ENCODE results near the gene NELFCD. TPM values are rescaled to one million over a fixed set of nuclear protein-coding genes. Genes with fewer than 3 reads are reported as not detected.
"Not testable (repeated sequence)": the region's sequence is repeated elsewhere in the genome, so short reads cannot be mapped to it uniquely, and the experiment has no call there.

The NELFCD gene
- polyA plus RNA-seq, 3 donors: 122 to 139 (median 135) TPM

- no peak for DNase-seq (ENCODE audit: low read depth in 3 of 3, low spot score in 2 of 3)
Measured at GRCh38 chr20:59020938-59021551, 40.0 kb downstream of the NELFCD start.

- no peak for DNase-seq (ENCODE audit: low read depth in 3 of 3, low spot score in 2 of 3)
Measured at GRCh38 chr20:59022754-59023153, 41.7 kb downstream of the NELFCD start.

GRCh38 chr20:59023616-59024015 is 42.6 kb downstream of the NELFCD start:
- no peak for DNase-seq (ENCODE audit: low read depth in 3 of 3, low spot score in 2 of 3)

GRCh38 chr20:59024111-59024530 is 43.1 kb downstream of the NELFCD start:
- no peak for DNase-seq (ENCODE audit: low read depth in 3 of 3, low spot score in 2 of 3)

GRCh38 chr20:59025086-59025485 is 44.0 kb downstream of the NELFCD start:
- DNase-seq (ENCODE audit: low read depth in 3 of 3, low spot score in 2 of 3): no peak

GRCh38 chr20:59025511-59025910 is 44.5 kb downstream of the NELFCD start:
- no peak for DNase-seq (ENCODE audit: low read depth in 3 of 3, low spot score in 2 of 3)

GRCh38 chr20:59026904-59027740 is 46.1 kb downstream of the NELFCD start:
- no peak for DNase-seq (ENCODE audit: low read depth in 3 of 3, low spot score in 2 of 3)

GRCh38 chr20:59027741-59028320 is 46.8 kb downstream of the NELFCD start:
- no peak for DNase-seq (ENCODE audit: low read depth in 3 of 3, low spot score in 2 of 3)

- DNase-seq (ENCODE audit: low read depth in 3 of 3, low spot score in 2 of 3): no peak
Measured at GRCh38 chr20:59028812-59029211, 47.8 kb downstream of the NELFCD start.

GRCh38 chr20:59030911-59031563 is 50.0 kb downstream of the NELFCD start:
- no peak for DNase-seq (ENCODE audit: low read depth in 3 of 3, low spot score in 2 of 3)

- DNase-seq (ENCODE audit: low read depth in 3 of 3, low spot score in 2 of 3): no peak
Measured at GRCh38 chr20:59031564-59032022, 50.5 kb downstream of the NELFCD start.

- peak; percentile 64 to 92 (median 82) for DNase-seq (ENCODE audit: low read depth in 3 of 3, low spot score in 2 of 3)
Measured at GRCh38 chr20:59032023-59032712, 51.1 kb downstream of the NELFCD start, which contains the start of gene ATP5F1E. Gene ATP5F1E, minus strand, starts transcription at chr20:59032335. Its CDS starts 84 bp downstream, at chr20:59032251.

GRCh38 chr20:59032713-59033059 is 51.6 kb downstream of the NELFCD start:
- peak in 1 of 3 donors; percentile 53 for DNase-seq (ENCODE audit: low read depth in 3 of 3, low spot score in 2 of 3)

- DNase-seq (ENCODE audit: low read depth in 3 of 3, low spot score in 2 of 3): no peak
Measured at GRCh38 chr20:59033093-59033492, 52.0 kb downstream of the NELFCD start.

GRCh38 chr20:59033616-59034165 is 52.6 kb downstream of the NELFCD start:
- DNase-seq (ENCODE audit: low read depth in 3 of 3, low spot score in 2 of 3): no peak

- DNase-seq (ENCODE audit: low read depth in 3 of 3, low spot score in 2 of 3): no peak
Measured at GRCh38 chr20:59035381-59035780, 54.3 kb downstream of the NELFCD start.

GRCh38 chr20:59037386-59037785 is 56.3 kb downstream of the NELFCD start:
- DNase-seq (ENCODE audit: low read depth in 3 of 3, low spot score in 2 of 3): no peak

GRCh38 chr20:59039233-59039632 is 58.2 kb downstream of the NELFCD start:
- no peak for DNase-seq (ENCODE audit: low read depth in 3 of 3, low spot score in 2 of 3)

GRCh38 chr20:59040667-59041066 is 59.6 kb downstream of the NELFCD start:
- no peak for DNase-seq (ENCODE audit: low read depth in 3 of 3, low spot score in 2 of 3)

- DNase-seq (ENCODE audit: low read depth in 3 of 3, low spot score in 2 of 3): not testable (repeated sequence)
Measured at GRCh38 chr20:59041487-59041886, 60.4 kb downstream of the NELFCD start.
